Panc1 (cell line): ENCODE measurements around the gene HERC3. TPM values are rescaled to one million over a fixed set of nuclear protein-coding genes. Genes with fewer than 3 reads are reported as not detected.

ENCODE experiments used
- ATAC-seq: fragments of 200-7000 bp; cut with Tn5 transposase; 2 replicates; pipeline ENCODE4 v1.9.1; 2020; ENCODE audit warnings: mild to moderate bottlenecking, moderate library complexity
- BruUV-seq: library from RNA; stranded (reverse); fragments of 400-500 nt; replicated peaks from 2 replicates; lab custom pipeline; 2021; lab: Mats Ljungman, UMichigan
- CTCF ChIA-PET: fragments of 300-600 bp; sonication (Branson Sonifier 250); formaldehyde crosslinking; loops from one replicate; lab custom pipeline; 2022; ENCODE audit warnings: antibody characterized with exemption; lab: Charles Lee
- POLR2A ChIA-PET: fragments of 300-600 bp; sonication (Branson Sonifier 250); formaldehyde crosslinking; loops from one replicate; lab custom pipeline; 2022; ENCODE audit warnings: antibody characterized with exemption; lab: Charles Lee
- DNase-seq: peaks from one replicate; pipeline ENCODE4 v3.0.0-alpha.2; 2010; ENCODE audit warnings: low read depth, low spot score
- H3K27ac ChIP-seq: 2 replicates; pipeline ENCODE4 v1.5.1; 2011; ENCODE audit warnings: mild to moderate bottlenecking, low read length, inconsistent platforms
- H3K27me3 ChIP-seq: fragments of 200-500 bp; sonication (Bioruptor generic); 2 replicates; pipeline ENCODE4 v1.6.0; 2014; ENCODE audit warnings: low read length, inconsistent platforms; ENCODE audit not compliant: control insufficient read depth, insufficient read depth
- H3K36me3 ChIP-seq: fragments of 200-500 bp; sonication (Bioruptor generic); 2 replicates; pipeline ENCODE4 v1.5.1; 2014; ENCODE audit warnings: inconsistent platforms, mild to moderate bottlenecking, low read length, moderate library complexity; ENCODE audit not compliant: control insufficient read depth, insufficient read depth
- H3K4me1 ChIP-seq: 2 replicates; pipeline ENCODE4 v1.5.1; 2011; ENCODE audit warnings: inconsistent platforms, mild to moderate bottlenecking, low read length, moderate library complexity; ENCODE audit not compliant: control insufficient read depth, insufficient read depth
- H3K4me3 ChIP-seq, 2 experiments: 2 replicates each; pipeline ENCODE4 v1.5.1; 2011 to 2012; ENCODE audit warnings: low read depth in 2 of 2, low read length in 2 of 2, mild to moderate bottlenecking in 2 of 2, inconsistent platforms in 1 of 2, moderate library complexity in 1 of 2
- H3K9me3 ChIP-seq: fragments of 200-500 bp; sonication (Bioruptor generic); 2 replicates; pipeline ENCODE4 v1.5.1; 2014; ENCODE audit warnings: low read depth, mild to moderate bottlenecking, inconsistent platforms, low read length, moderate library complexity; ENCODE audit not compliant: control insufficient read depth, insufficient read depth
- CTCF ChIP-seq: fragments of 450-650 bp; IDR thresholded peaks from 2 replicates; pipeline ENCODE4 v1.5.1; 2017; ENCODE audit warnings: mild to moderate bottlenecking
- POLR2AphosphoS5 ChIP-seq: IDR thresholded peaks from 2 replicates; pipeline ENCODE4 v1.6.1; 2012; ENCODE audit warnings: mild to moderate bottlenecking, low read depth, low read length, moderate library complexity
- REST ChIP-seq, 2 experiments: IDR thresholded peaks; 2 replicates each; pipeline ENCODE4 v1.6.1; 2011 to 2012; ENCODE audit warnings: low read depth in 2 of 2, control low read depth in 1 of 2, low read length in 1 of 2, mild to moderate bottlenecking in 1 of 2, moderate library complexity in 1 of 2; ENCODE audit not compliant: insufficient read depth in 1 of 2
- SIN3A ChIP-seq: IDR thresholded peaks from 2 replicates; pipeline ENCODE4 v1.6.1; 2012; ENCODE audit warnings: low read depth, mild to moderate bottlenecking, low read length, moderate library complexity, borderline replicate concordance; ENCODE audit not compliant: insufficient read depth
- TCF7L2 ChIP-seq: IDR thresholded peaks from 2 replicates; pipeline ENCODE4 v1.6.1; 2011; ENCODE audit warnings: mild to moderate bottlenecking, low read depth, low read length, inconsistent platforms
- in situ Hi-C: cut with HindIII; loops from 2 replicates; pipeline ENCODE4 v1.10.0; 2016; ENCODE audit warnings: low sequenced_read_pairs, low pct_unique_long_range_greater_than_20kb
- intact Hi-C: fragments of 100-400 bp; cut with micrococcal nuclease; formaldehyde crosslinking; loops from one replicate; pipeline ENCODE4 v1.10.0; 2022; ENCODE audit not compliant: unreplicated experiment
- total RNA-seq: library from RNA; stranded (reverse); gene quantifications from one replicate; pipeline ENCODE4 v1.2.1, GENCODE V29; 2021; ENCODE audit not compliant: unreplicated experiment

HERC3 gene
- total RNA-seq, 1 experiment from 2014 or later: 1.1 TPM

GRCh38 chr4:88659055-88659889 lies 67.0 kb downstream of the HERC3 start:
- TF ChIP-seq CTCF: peak; percentile 76
- no peak for TF ChIP-seq TCF7L2
- no peak overlapping the region for H3K4me3 ChIP-seq
- H3K27me3 ChIP-seq: no peaks in the 10 kb centered on the region
- peak; percentile 61 for DNase-seq
- no peaks in the 10 kb centered on the region for H3K36me3 ChIP-seq
- H3K9me3 ChIP-seq: no peaks in the 10 kb centered on the region
- POLR2A ChIA-PET: no interaction called here
- CTCF ChIA-PET: no interaction called here
- H3K27ac ChIP-seq: no peak overlapping the region
- no peaks in the 10 kb centered on the region for H3K4me1 ChIP-seq
- BruUV-seq: no TSS peak
- ATAC-seq: peak; percentile 81
- intact Hi-C loops (loop anchor here (2.0 kb wide), 1 partner anchor 132 kb away; no protein-coding TSS in a partner anchor), in situ Hi-C loops (no loop called here)

GRCh38 chr4:88659890-88660208 lies 67.6 kb downstream of the HERC3 start:
- intact Hi-C loops: loop anchor here (2.0 kb wide), 1 partner anchor 133 kb away; no protein-coding TSS in a partner anchor
- no peak for ATAC-seq
- ChIA-PET CTCF (interaction anchor here (0.7 kb wide), 1 partner anchor 121 kb away, joined by 3 read pairs; no protein-coding TSS in a partner anchor), POLR2A (no interaction called here)
- Histone ChIP-seq H3K27ac (no peak overlapping the region), H3K9me3 (no peaks in the 10 kb centered on the region), H3K36me3 (no peaks in the 10 kb centered on the region), H3K27me3 (no peaks in the 10 kb centered on the region), H3K4me3 (no peak overlapping the region), H3K4me1 (no peaks in the 10 kb centered on the region)
- in situ Hi-C loops: no loop called here
- TF ChIP-seq REST (IDR thresholded peaks at IDR 0.05; ENCODE audit: insufficient read depth in 1 of 2, low read depth in 2 of 2, low read length in 1 of 2): no peak
- no peak for TF ChIP-seq SIN3A
- no peak for TF ChIP-seq TCF7L2
- no peak for TF ChIP-seq POLR2AphosphoS5
- no peak for TF ChIP-seq CTCF
- DNase-seq: no peak
- BruUV-seq: no TSS peak
